Progenitor cell of endocrine pancreas (in vitro differentiated cells): ENCODE results near the gene SOX14. TPM values are rescaled to one million over a fixed set of nuclear protein-coding genes. Genes with fewer than 3 reads are reported as not detected.
A peak's percentile ranks its signal among the peaks of the same experiment; 100 is the strongest.

Experiments
- DNase-seq: peaks from one replicate; pipeline ENCODE4 v3.0.0; 2021; ENCODE audit warnings: low spot score; ENCODE audit not compliant: unreplicated experiment
- H3K27ac Mint-ChIP-seq: 2 replicates; pipeline ENCODE4 v1.8.0; 2021; ENCODE audit warnings: mild to moderate bottlenecking, moderate library complexity, mixed read lengths
- H3K27me3 Mint-ChIP-seq: 2 replicates; pipeline ENCODE4 v1.8.0; 2021; ENCODE audit warnings: mixed read lengths
- H3K36me3 Mint-ChIP-seq: 2 replicates; pipeline ENCODE4 v1.8.0; 2022; ENCODE audit warnings: mixed read lengths; ENCODE audit not compliant: insufficient read depth
- H3K4me1 Mint-ChIP-seq: 2 replicates; pipeline ENCODE4 v1.8.0; 2021; ENCODE audit warnings: low read depth, mixed read lengths
- H3K4me3 Mint-ChIP-seq: 2 replicates; pipeline ENCODE4 v1.8.0; 2021; ENCODE audit warnings: low read depth, mild to moderate bottlenecking, moderate library complexity, mixed read lengths
- H3K9me3 Mint-ChIP-seq: 2 replicates; pipeline ENCODE4 v1.8.0; 2021; ENCODE audit warnings: low read depth, mixed read lengths
- CTCF ChIP-seq: fragments of 200-600 bp; sonication (generic); IDR thresholded peaks from one replicate; pipeline ENCODE4 v1.5.0; 2021; ENCODE audit warnings: antibody characterized with exemption, mild to moderate bottlenecking; ENCODE audit not compliant: unreplicated experiment
- total RNA-seq: library from RNA; stranded (reverse); gene quantifications from 2 replicates; pipeline ENCODE4 v1.2.1, GENCODE V29; 2021

The SOX14 gene
- total RNA-seq, 1 donor from 2014 or later: not detected

GRCh38 chr3:137771401-137772213, 7.5 kb downstream of the SOX14 start:
- TF ChIP-seq CTCF: no peak
- Mint-ChIP-seq H3K27me3 (peaks cover 100% of the 10 kb centered on the region), H3K4me3 (no peak overlapping the region), H3K36me3 (no peaks in the 10 kb centered on the region), H3K27ac (peak overlapping the region; percentile 56), H3K9me3 (no peaks in the 10 kb centered on the region), H3K4me1 (peaks cover 9% of the 10 kb centered on the region)
- DNase-seq: no peak

- no peak for TF ChIP-seq CTCF
- no peak overlapping the region for H3K27ac Mint-ChIP-seq
- no peaks in the 10 kb centered on the region for H3K36me3 Mint-ChIP-seq
- H3K27me3 Mint-ChIP-seq: peaks cover 100% of the 10 kb centered on the region
- no peak overlapping the region for H3K4me3 Mint-ChIP-seq
- no peak for DNase-seq
- peaks cover 9% of the 10 kb centered on the region for H3K4me1 Mint-ChIP-seq
- H3K9me3 Mint-ChIP-seq: no peaks in the 10 kb centered on the region
These were observed 8.3 kb downstream of the SOX14 start for GRCh38 chr3:137772214-137772955.

GRCh38 chr3:137778941-137779340, 14.8 kb downstream of the SOX14 start:
- Mint-ChIP-seq H3K27me3 (peaks cover 82% of the 10 kb centered on the region), H3K9me3 (no peaks in the 10 kb centered on the region), H3K27ac (no peak overlapping the region), H3K4me1 (no peaks in the 10 kb centered on the region), H3K4me3 (no peak overlapping the region), H3K36me3 (no peaks in the 10 kb centered on the region)
- no peak for DNase-seq
- TF ChIP-seq CTCF: no peak

- H3K27me3 Mint-ChIP-seq: peaks cover 49% of the 10 kb centered on the region
- no peak overlapping the region for H3K4me3 Mint-ChIP-seq
These were observed 23.4 kb downstream of the SOX14 start for GRCh38 chr3:137787529-137787928.

More at GRCh38 chr3:137787529-137787928, 23.4 kb downstream of the SOX14 start:
- Mint-ChIP-seq H3K4me1 (no peaks in the 10 kb centered on the region), H3K36me3 (no peaks in the 10 kb centered on the region), H3K9me3 (no peaks in the 10 kb centered on the region), H3K27ac (no peak overlapping the region)
- DNase-seq: no peak
- TF ChIP-seq CTCF: no peak
